Stimulated activated naive CD4-positive, alpha-beta T cell (primary cell): ENCODE measurements around the gene PCID2.

Experiments used
- DNase-seq, 6 experiments: peaks; one replicate each; lab custom pipeline; 2025; lab: John Stamatoyannopoulos, UW

The PCID2 gene

DNA sequence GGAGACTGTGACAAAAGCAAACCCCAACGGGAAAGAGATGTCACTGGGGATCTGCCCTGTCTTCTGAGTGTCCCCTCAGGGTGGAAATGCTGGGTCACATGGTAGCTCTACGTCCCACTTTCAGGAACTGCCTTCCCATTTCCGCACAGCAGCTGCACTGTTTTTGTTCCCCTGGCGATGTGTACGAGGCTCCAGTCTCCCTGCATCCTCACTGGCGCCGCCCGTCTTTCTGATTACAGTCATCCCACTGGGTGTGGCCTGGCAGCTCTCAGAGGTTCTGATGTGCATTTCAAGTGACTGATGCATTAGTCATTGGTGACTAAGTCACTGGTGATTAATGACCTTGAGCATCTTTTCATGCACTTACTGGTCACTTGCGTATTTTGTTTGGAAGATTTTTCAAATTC is 21.2 kb downstream of the PCID2 start:
- no peak for DNase-seq

DNA sequence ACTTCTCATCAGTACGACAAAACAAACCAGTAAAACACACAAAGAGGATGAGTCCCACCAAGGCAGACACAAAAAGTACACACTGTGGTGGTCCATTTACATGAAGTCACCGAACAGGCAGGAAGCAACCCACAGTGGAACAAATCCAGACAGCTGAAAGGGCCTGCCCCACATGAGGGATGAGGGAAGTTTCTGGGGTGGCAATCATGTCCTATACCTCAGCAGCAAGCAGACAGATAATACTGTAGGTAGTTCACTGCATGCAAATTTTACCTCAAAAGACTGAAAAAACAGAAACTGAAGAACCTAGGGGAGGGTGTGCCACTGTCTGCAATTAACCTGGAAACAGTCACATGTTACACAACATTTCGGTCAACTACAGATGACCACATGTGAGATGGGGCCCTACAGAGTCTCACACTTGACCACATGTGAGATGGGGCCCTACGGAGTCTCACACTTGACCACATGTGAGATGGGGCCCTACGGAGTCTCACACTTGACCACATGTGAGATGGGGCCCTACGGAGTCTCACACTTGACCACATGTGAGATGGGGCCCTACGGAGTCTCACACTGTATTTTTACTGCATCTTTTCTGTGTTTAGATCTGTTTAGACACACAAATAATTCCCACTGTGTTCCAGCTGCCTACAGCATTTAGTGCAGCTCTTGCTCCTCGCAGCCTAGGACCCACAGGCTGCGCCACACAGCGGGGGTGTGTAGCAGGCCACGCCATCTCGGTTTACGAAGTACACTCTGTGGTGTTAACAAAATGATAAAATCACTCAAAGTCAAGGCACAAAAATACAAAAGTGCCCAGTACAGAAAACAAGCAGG is 22.2 kb downstream of the PCID2 start:
- no peak for DNase-seq

- no peak for DNase-seq
Observed at GRCh38 chr13:113184568-113185440, 23.7 kb downstream of the PCID2 start.

- no peak for DNase-seq
Observed at GRCh38 chr13:113183450-113184129, 24.9 kb downstream of the PCID2 start.

GRCh38 chr13:113182046-113182445 is 26.4 kb downstream of the PCID2 start:
- no peak for DNase-seq

DNA sequence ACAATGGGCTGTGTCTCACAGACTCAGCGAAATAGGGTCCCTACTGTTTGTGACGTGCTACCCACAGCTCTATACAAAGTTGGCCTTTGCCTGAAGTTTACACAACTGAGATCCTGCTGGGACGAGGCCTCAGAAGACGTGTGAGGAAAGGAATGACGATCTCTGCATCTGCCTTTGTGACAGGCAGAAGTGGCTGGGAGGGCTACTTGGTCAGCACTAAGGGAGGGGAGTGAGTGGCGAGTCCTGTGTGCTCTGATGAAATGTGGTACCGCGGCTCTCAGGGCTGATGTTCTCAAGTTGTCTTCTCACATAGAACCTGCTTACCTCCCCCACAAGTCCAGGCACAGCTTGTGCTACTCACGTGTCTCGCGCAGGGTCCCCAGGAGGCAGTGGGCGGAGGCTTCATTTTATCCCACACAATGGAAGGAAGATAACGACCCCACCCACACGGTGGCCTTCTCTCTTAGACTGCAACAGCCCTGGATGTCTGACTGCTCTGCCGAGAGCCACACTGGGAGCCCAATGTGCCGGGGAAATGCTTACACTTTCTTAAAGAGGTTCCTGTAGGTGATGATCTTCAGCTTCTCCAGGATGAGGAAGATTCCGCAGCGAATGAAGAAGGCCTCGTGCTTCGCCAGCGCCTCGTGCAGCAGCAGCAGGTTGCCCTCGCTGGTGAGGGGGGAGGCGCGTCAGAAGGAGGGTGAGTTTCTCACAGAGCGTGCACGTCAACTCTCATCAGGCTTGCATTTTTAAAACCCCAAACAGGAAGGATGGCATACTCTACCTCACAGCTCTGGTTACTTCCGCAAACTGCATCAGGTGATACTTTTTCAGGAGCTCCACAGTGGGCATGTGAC is 28.9 kb downstream of the PCID2 start:
- no peak for DNase-seq

DNA sequence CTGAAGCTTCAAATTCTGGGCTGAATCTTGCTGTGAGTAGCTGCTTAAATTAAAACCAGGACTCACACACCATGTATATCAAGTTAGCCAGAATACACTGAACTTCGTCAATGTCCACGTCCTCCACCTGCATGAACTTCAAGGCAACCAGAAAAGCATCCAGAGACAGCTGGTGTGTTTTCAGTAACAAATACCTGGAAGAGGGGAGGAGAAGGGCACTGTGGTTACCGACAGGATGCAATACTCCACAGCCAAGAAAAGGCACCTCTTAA is 29.6 kb downstream of the PCID2 start:
- no peak for DNase-seq

GRCh38 chr13:113178070-113178895 is 30.2 kb downstream of the PCID2 start:
- DNase-seq: no peak

- no peak for DNase-seq
Observed at GRCh38 chr13:113176822-113177221, 31.6 kb downstream of the PCID2 start.

GRCh38 chr13:113176280-113176679 is 32.2 kb downstream of the PCID2 start:
- DNase-seq: peak in 2 of 6 experiments; percentile 10 to 30

DNA sequence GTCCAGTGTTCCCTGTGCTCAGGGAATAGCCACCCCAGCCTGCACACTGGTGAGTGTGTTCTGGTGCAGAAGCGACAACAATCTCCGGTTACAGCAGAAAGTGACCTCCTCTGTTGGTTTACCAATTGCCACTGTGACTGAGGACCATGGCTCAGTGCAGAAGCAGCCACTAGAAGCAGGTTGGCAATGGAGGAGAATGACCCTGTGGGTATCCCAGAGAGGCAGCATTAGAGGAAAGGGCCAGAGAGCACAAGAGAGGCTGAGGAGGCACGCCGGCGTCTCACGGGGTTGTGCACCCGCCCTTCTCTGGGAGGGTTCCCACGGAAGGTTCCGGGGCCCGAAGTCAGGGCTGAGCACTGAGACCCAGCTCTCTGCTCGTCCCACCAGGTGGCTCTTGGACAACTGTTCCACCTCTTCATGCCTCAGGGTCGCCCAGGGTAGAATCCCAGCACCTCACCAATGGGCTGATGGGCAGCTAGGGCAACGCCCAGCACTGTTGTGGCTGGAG is 36.0 kb downstream of the PCID2 start:
- DNase-seq: no peak

DNA sequence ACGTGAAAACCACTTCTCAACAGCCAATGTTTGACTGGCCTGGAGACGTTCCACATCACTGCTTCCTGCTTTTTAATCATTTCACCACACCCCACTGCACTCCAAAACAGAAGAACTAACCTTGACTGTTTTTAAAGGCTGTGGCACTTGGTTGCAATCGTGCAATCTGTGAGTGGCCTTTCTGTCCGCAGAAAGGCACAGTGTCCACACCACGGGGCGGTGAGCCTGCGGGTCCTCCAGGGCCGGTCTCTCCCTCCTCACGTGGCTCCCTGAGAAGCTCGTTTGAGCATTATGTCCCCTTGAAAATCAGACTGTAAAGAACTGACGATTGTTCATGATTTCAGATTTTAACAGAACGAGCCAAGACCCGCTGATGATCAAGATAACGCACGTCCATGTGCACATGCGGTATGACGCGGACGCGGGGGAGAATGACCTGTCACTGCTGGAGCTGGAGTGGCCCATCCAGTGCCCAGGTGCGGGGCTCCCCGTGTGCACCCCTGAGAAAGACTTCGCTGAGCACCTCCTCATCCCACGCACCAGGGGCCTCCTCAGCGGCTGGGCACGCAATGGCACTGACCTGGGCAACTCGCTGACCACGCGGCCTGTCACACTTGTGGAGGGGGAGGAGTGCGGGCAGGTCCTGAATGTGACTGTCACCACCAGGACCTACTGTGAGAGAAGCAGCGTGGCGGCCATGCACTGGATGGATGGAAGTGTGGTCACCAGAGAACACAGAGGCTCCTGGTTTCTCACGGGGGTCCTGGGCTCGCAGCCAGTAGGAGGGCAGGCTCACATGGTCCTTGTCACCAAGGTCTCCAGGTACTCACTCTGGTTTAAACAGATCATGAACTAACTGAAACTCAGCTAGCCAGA is 37.0 kb downstream of the PCID2 start:
- no peak for DNase-seq

DNA sequence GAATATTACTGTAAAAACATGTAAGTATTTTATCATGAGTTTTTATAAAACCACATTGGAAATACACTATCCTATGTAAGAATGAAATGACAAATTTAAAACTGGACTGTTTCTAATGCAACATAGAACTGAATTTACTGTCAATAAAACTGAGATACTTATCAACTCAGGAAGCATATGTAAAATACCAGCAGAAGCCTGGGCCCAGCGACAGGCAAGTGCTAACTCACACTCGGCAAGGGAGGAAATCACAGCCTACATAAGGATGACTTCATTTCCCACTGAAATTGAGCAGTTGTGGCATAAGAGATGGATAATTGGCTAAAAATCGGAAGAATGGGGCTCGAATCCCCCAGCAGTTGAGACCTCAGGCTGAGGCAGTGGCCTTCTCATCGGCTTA is 38.0 kb downstream of the PCID2 start:
- no peak for DNase-seq

GRCh38 chr13:113169277-113170272 is 38.9 kb downstream of the PCID2 start:
- no peak for DNase-seq

GRCh38 chr13:113168211-113168610 is 40.3 kb downstream of the PCID2 start:
- no peak for DNase-seq

DNA sequence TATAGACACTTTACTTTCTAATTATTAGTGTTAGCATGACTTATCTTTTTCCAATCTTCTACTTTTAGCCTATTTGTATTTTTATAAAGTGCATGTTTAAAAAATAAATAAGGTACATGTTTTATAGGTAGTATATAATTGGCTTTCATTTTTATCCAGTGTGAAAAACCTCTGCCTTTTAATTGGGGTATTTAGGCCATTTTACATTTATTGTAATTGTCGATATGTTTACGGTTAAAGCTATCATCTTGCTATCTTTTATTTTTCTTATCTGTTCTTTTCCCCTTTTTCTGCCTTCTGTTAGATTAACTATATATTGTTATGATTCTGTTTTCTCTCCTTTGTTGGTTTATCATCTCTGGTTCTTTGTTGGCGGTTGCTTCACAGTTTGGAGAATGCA is 40.9 kb downstream of the PCID2 start:
- DNase-seq: no peak

- DNase-seq: no peak
Observed at GRCh38 chr13:113167155-113167554, 41.3 kb downstream of the PCID2 start.

DNA sequence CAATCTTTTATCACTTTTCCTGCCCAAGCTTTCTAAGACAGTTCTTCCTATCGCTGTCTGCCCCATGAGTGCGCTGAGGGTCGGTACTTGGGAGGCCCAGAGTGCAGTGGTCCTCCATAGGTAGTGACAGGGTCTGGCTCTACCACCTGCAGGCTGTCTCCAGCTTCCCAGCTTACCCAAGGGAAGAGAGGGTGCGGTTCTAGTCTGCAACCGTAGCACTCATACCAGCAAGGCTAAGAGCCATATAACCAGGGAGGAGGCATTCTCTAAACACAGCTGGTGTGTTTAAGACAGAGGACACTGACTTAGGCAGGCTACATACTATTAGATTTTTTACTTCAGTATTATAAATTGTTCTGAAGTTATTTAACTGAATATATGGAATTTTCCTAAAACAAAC is 41.8 kb downstream of the PCID2 start:
- no peak for DNase-seq
